GM12865 (cell line): ENCODE data around the gene MRPS18B.
A peak's percentile ranks its signal among the peaks of the same experiment; 100 is the strongest.

Source experiments
- DNase-seq: peaks from one replicate; pipeline ENCODE4 v3.0.0; 2010; ENCODE audit warnings: low read depth
- H3K4me3 ChIP-seq: 2 replicates; pipeline ENCODE4 v1.5.1; 2011; ENCODE audit warnings: mild to moderate bottlenecking, low read depth, low read length, control low read depth
- CTCF ChIP-seq: IDR thresholded peaks from 2 replicates; pipeline ENCODE4 v1.5.1; 2011; ENCODE audit warnings: low read length, control low read depth, low read depth, inconsistent platforms; ENCODE audit not compliant: insufficient read depth; ENCODE audit errors: missing control alignments

MRPS18B gene

DNA sequence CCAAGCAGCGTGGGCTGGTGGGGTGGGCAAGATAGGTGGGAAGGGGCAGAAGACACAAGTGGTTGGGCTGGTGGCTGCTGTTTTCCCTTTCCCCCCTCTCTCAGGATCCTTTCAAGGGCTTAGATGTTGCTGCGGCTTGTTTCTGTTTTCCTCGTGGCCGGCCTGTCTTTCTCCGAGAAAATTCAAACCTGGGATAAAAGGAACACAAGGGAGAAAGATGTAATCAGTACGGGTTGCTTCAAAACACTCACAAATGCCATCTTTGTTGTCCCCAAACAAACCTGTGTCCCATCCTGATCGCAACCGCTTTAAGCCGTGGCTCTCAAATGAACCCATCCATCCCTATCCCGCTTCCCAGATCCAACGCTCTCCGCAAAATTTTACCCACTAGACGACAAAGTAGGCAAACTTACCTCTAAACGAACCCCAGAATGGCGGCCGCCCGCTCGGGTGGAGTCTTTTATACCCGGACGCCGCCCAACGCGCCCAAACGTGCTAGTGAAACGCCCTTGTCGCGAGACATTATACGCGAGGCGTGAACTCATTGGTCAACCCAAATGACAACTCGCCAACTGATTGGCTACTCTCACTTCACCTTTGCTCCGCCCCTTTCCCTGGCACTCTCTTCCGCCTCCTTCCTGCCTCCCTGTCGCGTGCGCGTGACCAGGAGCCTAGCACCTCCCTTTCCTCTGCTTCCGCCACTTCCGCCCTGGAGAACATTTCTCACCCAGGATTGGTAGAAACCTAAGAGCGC lies 652 bp upstream of the MRPS18B start, which contains the start of gene PPP1R10:
PPP1R10 (minus strand) TSS at position 433 of the 754 bp plus-strand sequence. CDS start 7,299 bp downstream, outside the sequence.
- peak; percentile 100 for DNase-seq

GRCh38 chr6:30618270-30618797 lies 694 bp downstream of the MRPS18B start:
- peak; percentile 35 for DNase-seq
- peak overlapping the region; percentile 83 for H3K4me3 ChIP-seq
- no peak for TF ChIP-seq CTCF

More for the DNA sequence above, 652 bp upstream of the MRPS18B start, which contains the start of gene PPP1R10:
- TF ChIP-seq CTCF: no peak
- H3K4me3 ChIP-seq: peak within 1 kb of the TSS; percentile 86

DNA sequence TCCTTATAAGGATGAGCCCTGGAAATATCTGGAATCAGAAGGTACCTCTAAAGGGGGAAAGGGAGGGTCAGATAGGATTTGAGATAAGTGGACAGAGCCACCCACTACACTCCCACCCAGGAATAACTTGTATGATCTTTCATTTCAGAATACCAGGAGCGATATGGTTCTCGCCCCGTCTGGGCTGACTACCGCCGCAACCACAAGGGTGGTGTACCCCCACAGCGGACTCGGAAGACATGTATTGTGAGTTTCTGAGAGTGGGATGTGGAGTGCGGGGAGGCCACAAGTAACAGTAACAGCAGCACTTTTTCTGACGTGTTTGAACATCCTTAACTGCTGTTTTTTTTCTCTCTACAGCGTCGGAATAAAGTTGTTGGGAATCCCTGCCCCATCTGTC lies 1.9 kb downstream of the MRPS18B start:
- DNase-seq: no peak
- no peak overlapping the region for H3K4me3 ChIP-seq
- TF ChIP-seq CTCF: no peak

GRCh38 chr6:30625511-30625910 lies 7.9 kb downstream of the MRPS18B start:
- H3K4me3 ChIP-seq: no peak overlapping the region
- TF ChIP-seq CTCF: no peak
- DNase-seq: no peak

- H3K4me3 ChIP-seq: peak within 1 kb of the TSS; percentile 68
- peak; percentile 52 for TF ChIP-seq CTCF
- DNase-seq: peak; percentile 85
Measured at GRCh38 chr6:30626484-30627366, 9.1 kb downstream of the MRPS18B start, which contains the start of gene ATAT1. Gene ATAT1 (plus strand): TSS chr6:30626874.

DNA sequence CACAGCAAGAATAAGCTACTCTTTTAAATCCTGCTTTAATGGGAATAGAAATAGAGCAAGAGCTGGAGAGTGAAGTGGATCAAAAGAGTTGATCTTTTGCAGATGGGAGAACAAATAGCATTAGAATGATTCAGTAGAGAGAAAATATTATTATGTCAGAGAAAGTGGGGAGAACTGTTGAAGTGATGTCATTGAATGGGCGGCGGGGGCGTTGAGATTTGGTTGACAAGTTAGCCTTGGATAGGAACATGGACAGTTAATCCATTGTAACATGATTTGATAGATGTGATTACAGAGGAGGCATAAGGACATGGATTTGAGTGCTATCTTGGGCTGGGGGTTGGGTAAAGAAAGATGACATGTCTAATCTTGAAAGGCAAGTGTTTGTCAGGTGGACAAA lies 18.2 kb downstream of the MRPS18B start:
- no peak for DNase-seq

More for the DNA sequence above, 18.2 kb downstream of the MRPS18B start:
- no peak overlapping the region for H3K4me3 ChIP-seq
- no peak for TF ChIP-seq CTCF
